Measurements from ENCODE around the gene RGS10. TPM values are rescaled to one million over a fixed set of nuclear protein-coding genes. Genes with fewer than 3 reads are reported as not detected.
A peak's percentile ranks its signal among the peaks of the same experiment; 100 is the strongest.
"Not testable (repeated sequence)": the region's sequence is repeated elsewhere in the genome, so short reads cannot be mapped to it uniquely, and the experiment has no call there.

The RGS10 gene, protein sequence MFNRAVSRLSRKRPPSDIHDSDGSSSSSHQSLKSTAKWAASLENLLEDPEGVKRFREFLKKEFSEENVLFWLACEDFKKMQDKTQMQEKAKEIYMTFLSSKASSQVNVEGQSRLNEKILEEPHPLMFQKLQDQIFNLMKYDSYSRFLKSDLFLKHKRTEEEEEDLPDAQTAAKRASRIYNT
- total RNA-seq: 2.9 and 3.9 TPM in 2 replicates
- 6.9 TPM for polyA plus RNA-seq (2012)

DNA sequence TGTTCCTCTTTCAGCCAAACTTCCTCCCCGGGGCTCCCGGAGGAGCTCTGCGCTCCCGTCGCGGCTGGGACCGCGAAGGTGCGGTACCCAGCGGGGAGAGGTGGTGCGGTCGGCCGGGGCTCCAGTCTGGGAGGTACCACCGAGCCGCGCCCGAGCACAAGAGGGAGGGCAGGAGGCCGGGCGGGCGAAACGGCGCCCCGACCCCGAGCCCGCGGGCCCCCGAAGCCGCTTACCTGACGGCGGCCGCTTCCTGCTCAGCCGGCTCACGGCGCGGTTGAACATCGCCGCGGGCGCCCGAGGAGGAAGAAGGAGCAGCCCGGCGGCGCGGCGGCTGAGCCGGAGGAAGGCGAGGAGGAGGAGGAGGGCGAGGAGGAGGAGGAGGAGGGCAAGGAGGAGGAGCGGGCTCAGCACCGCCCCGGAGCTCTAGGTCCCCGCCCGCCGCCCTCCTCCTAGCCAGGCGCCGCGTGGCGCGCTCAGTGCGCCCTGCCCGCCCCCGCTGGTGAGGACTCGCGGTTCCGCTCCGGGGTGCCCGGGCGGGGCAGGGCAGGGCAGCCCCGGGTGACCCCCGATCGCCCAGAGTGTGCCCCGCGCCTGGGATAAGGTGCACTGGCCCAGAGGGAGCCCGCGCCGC is at the start of gene RGS10:
TSS of gene RGS10 (minus strand) at position 363 of the 631 bp plus-strand sequence. CDS start at position 282, 81 bp downstream.
- DNase-seq (ENCODE audit: low read depth): peak; percentile 43

DNA sequence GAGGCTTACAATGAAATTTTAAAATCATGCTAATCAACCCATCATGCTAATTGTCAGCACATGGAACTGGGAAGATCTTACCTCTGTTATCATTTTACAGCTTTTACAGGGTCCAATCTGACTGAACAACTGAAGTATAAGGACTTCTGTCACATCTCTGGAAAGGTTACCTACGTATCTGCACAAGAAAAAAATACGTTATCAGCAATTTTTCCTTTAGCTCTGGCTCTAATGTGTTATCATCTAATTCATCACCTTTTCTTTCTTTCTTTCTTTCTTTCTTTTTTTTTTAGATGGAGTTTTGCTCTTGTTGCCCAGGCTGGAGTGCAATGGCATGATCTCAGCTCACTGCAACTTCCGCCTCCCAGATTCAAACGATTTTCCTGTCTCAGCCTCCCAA is 45.6 kb upstream of the RGS10 start:
- no peak for DNase-seq (ENCODE audit: low read depth)

DNA sequence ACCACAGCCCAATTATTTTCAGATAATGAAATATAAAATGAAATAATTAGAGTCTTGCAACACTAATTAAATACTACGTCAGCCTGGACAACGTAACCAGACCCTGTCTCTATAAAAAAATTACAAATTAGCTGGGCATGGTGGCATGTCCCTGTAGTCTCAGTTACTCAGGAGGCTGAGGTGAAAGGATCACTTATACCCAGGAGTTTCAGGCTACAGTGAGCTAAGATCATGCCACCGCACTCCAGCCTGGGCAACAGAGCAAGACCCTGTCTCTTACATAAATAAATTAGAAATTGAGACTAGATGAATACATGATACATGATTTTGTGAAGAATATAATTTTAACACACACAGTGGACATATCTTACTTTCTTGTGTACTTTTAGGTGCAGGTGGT is 35.8 kb upstream of the RGS10 start:
- no peak for DNase-seq (ENCODE audit: low read depth)

- no peak for DNase-seq (ENCODE audit: low read depth)
Observed at GRCh38 chr10:119575991-119576390, 33.5 kb upstream of the RGS10 start.

DNA sequence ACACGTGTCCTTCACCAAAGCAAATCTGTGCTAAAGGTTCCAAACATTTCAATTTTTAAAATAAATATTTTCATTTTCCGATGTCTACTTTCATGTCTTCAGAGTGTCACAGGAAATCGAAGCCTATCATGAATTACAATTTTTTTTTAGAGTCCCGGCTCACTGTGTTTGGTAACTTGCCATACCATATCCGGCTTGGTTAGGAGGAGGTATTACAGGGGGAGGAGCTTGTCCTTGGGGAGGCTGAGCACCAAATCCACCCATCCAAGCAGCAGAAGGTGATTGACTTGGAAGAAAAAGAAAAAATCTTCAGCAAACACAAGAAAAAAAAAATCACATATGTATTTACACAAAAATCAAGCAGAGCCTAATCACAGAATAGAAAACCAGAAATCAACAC is 33.0 kb upstream of the RGS10 start:
- peak; percentile 21 for DNase-seq (ENCODE audit: low read depth)

GRCh38 chr10:119567978-119568377 is 25.5 kb upstream of the RGS10 start:
- DNase-seq (ENCODE audit: low read depth): no peak

GRCh38 chr10:119562097-119562496 is 19.6 kb upstream of the RGS10 start:
- no peak for DNase-seq (ENCODE audit: low read depth)

- not testable (repeated sequence) for DNase-seq (ENCODE audit: low read depth)
Observed at GRCh38 chr10:119559511-119559910, 17.0 kb upstream of the RGS10 start.

- DNase-seq (ENCODE audit: low read depth): not testable (repeated sequence)
Observed at GRCh38 chr10:119556081-119556480, 13.6 kb upstream of the RGS10 start.

DNA sequence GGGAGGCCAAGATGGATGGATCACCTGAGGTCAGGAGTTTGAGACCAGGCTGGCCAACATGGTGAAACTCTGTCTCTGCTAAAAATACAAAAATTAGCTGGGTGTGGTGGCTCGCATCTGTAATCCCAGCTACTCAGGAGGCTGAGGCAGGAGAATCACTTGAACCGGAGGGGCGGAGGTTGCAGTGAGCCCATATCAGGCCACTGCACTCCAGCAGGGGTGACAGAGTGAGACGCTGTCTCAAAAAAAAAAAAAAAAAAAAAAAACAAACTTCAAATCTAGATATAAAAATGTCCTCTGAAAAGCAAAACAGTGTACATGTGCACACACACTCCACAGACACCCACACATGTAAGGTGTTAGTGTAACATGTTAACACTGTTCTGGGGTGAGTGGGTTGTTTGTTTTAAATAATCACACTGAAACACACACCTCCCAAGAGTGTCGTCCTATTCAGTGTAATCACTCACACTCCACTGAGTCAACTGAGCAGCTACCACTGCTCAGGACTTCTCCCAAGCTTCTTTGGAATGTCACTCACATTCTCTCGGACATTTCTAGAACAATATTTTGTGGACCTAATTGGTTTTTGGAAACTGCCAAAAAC is 12.8 kb upstream of the RGS10 start:
- DNase-seq (ENCODE audit: low read depth): no peak

DNA sequence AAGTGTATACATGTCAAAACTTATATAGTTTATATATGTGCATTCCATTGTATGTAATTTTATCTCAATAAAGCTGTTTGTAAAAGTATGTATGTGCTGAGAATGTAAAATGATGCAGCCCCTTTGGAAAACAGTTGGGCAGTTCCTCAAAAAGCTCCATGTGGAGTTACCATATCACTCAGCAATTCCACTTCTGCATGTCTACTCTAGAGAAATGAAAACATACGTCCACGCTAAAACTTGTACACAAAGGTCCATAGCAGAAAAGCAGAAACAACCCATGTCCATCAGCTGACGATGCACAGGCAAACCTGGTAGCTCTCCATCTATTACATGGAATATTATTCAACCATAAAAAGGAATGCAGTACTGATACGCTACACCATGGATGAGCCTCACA is 8.3 kb upstream of the RGS10 start:
- DNase-seq (ENCODE audit: low read depth): no peak

GRCh38 chr10:119549247-119549999 is 6.9 kb upstream of the RGS10 start:
- no peak for DNase-seq (ENCODE audit: low read depth)

DNA sequence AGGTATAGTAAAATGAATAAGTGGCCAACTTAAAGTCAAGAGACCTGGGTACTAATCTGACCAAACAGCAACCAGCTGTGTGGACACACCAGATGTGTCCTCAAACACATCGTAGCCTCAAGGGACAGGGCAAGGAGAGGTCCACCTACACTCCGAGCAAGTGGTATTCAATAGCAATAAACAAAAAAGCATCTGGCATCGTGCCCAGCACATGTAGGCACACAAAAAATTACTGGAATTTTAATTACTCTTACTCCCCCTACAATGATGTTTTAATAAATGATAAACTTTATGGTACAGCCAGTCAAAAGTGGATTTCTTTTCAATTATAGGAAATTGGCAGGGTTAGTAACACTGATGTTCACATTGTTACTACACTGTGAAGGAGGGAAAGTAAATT is 3.5 kb upstream of the RGS10 start:
- no peak for DNase-seq (ENCODE audit: low read depth)

DNA sequence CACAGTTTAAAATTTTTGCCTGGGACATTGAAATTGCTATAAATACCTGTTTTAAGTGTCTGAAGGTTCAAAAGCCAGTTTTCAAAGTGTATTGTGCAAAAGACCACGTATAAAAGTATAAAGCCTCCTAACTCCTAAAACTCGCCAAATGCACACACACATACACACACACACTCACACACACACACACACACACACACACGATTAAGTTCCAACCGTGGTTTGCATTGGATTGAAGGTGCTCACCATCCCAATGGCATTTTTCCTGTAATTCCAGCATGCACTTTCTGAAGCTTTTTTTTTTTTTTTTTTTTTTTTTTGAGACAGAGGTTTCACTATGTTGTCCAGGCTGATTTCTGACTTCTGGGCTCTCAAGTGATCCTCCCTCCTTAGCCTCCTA is 2.8 kb upstream of the RGS10 start:
- no peak for DNase-seq (ENCODE audit: low read depth)

DNA sequence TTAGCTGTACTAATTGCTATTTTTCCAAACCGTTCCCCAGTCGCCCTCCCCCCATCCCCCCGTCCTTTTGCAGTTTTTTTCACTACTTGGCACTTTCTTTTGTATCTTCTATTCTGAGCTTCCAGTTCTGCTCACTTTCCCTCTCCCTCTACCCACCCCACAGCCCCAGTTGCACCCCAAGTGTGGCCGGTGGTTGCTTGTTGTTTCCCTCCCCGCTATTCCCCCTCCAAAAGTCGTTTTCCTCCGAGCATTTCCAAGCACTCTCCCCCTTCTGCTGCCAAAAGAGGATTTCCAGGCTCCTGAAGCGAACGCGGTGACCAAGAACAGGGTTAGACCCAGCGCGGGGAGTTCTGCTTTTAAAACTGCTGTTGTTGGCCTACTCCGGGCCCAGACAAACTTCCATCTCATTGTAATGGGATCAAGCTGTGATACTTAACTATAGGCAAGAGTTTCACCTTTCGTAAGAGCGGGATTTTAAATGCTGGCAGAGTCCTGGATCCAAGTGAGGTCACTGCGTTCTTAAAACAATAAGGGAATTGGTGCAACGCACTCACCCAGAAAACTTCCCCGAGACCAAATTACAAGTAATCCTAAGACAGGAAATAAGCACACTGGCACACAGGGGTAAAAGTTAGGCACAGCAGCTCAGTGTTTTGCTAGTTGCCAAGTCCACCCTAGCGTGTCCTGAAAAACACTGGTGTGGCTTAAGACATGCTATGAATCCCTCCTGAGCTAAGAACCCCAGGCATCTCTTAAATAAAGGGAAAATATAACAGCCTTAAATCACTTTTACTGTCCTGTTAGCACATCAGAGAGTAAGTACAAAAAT is 1.5 kb upstream of the RGS10 start:
- no peak for DNase-seq (ENCODE audit: low read depth)

DNA sequence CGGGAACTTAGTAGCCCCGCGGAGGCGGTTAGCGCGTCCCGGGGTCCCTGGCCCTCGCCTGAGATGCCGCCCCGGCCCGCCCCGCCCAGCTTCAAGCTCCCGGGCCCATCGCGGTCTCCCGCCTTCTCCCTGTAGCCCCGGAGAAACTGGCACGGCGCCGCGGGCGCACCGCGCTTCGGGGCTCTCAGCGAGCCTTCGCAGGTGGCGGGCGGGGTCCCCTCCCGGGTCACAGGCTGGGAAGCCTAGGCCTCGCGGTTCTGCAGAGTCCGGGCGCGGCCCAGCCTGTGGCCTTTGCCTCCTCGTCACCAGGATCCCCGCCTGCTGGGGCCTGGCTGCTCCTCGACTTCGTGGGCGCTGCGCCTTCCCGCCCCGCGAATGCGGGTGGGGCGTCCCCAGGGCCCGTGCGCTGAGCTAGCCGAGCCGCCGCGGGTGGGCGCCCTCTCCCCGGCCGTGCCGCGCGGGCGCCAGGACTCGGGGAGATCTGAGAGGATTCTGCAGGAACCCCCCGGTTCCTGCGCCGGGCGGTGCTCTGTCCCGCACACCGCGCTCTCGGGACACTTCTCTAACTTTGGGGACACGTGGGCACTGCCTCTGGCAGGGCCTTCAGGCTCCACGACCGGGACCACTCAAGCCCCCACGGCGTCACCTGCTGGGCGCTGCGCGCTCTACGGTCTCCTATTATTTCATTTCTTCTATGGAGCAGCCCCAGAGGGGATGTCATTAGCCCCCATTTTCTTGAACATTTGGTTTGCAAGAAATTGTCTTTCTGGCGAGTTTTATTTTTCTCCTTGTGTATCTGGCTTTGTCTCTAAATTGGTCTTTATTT is 682 bp upstream of the RGS10 start:
- peak; percentile 57 for DNase-seq (ENCODE audit: low read depth)

DNA sequence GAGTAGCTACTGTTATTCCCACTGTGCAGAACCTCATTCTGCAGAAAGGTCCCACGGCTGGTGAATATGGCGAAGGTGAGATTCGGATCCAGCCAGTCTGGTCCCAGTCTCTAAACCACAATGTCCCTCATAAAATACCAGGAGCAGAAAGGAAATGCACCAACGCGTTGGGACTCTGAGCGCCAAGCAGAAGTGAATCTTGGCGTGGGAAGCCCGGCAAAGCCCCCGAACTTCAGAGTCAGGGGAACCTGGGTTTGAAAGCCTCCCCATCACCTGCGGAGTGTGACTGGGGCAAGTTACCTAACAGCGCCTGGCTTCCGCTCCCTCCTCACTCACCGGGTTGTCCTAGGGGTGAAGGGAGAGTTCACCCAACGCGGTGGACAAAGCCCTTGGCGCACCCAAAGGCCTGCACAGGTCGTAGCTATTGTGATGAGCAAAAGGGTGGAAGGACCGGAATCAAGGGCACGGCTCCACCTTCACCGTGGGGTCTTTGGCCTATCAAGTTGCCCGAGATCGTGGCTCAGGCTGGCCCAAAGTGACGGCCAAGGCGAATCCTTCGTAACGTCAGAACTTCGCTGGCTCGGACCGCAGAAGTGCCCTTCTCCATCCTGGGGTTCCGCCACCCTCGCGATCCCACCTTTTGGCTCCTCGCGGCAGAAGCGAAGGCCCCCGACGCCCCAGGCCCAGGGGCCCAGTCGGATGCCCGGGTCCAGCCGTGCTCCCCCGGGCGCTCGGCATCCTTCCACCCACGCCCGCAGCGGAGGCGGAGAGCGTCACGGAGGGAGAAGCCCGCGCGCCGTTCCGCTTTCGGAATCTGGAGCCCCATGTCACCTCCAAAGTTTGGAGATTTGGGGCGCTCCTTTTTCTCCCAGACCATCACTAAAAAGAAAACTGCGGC is 811 bp downstream of the RGS10 start:
- DNase-seq (ENCODE audit: low read depth): no peak

DNA sequence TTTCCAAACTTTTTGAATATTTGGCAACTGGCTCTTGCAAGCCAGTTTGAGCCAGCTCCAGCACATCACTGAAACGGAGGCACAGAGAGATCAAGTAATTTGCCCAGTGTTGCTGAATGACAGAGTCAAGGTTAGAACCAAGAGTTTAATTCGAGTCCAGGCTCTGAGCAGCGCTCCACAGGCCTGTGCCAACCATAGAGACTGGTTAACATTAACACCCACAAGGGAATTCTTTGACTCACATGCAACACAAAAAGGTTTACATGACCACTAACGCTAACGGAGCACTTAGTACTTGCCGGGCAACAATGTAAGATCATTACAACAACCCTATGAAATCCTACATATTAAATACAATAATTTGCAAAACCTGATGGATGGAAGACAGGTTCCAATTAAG is 1.5 kb downstream of the RGS10 start:
- DNase-seq (ENCODE audit: low read depth): no peak

DNA sequence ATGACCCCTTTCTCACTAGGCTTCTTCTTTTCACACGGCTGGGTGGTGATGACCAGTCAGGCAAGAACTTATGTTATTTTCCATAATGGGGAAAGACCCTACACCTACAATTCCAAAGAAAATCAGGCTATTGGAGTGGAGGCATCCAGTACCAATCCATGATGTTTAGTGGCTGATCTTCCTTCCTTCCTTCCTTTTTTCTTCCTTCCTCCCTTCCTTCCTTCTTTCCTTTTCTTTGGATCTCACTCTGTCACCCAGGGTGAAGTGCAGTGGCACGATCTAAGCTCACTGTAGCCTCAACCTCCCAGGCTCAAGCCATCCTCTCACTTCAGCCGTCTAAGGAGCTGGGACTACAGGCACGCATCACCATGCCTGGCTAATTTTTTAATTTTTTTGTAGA is 2.5 kb downstream of the RGS10 start:
- no peak for DNase-seq (ENCODE audit: low read depth)
